Right lobe of liver (tissue), 6 donors: ENCODE data around the gene CEP250. TPM values are rescaled to one million over a fixed set of nuclear protein-coding genes. Genes with fewer than 3 reads are reported as not detected.
A peak's percentile ranks its signal among the peaks of the same experiment; 100 is the strongest.
"Not testable (repeated sequence)": the region's sequence is repeated elsewhere in the genome, so short reads cannot be mapped to it uniquely, and the experiment has no call there.

ENCODE experiments used
- ATAC-seq, 4 donors: fragments of 200-7000 bp; cut with Tn5 transposase; one replicate each; pipeline ENCODE4 v1.9.1; 2020; ENCODE audit warnings: mild to moderate bottlenecking in 4 of 4, moderate library complexity in 4 of 4
- DNase-seq, 3 donors: peaks; one replicate each; pipeline ENCODE4 v3.0.0-alpha.2; 2020
- H3K27ac ChIP-seq, 3 donors: fragments of 200-600 bp; one replicate each; pipeline ENCODE4 v1.8.0; 2022
- H3K27me3 ChIP-seq, 2 donors: fragments of 200-600 bp; one replicate each; pipeline ENCODE4 v1.8.0; 2022
- H3K36me3 ChIP-seq, 4 donors: fragments of 200-600 bp; sonication (generic) in 1 of 4; one replicate each; pipeline versions ENCODE4 v1.5.1 to v1.8.0; 2017 to 2022; ENCODE audit warnings: control low read depth in 1 of 4
- H3K4me1 ChIP-seq, 4 donors: fragments of 200-600 bp; sonication (generic) in 1 of 4; one replicate each; pipeline versions ENCODE4 v1.5.1 to v1.8.0; 2017 to 2022; ENCODE audit warnings: control low read depth in 1 of 4
- H3K4me3 ChIP-seq, 3 donors: fragments of 200-600 bp; one replicate each; pipeline ENCODE4 v1.8.0; 2022
- H3K9me3 ChIP-seq, 4 donors: fragments of 200-600 bp; sonication (generic) in 1 of 4; one replicate each; pipeline versions ENCODE4 v1.5.1 to v1.8.0; 2017 to 2022; ENCODE audit warnings: control low read depth in 1 of 4
- POLR2A ChIP-seq: fragments of 450-650 bp; IDR thresholded peaks from one replicate; pipeline ENCODE4 v1.6.1; 2017; ENCODE audit warnings: antibody characterized with exemption, mild to moderate bottlenecking
- WGBS: methylation state at CpG from one replicate; pipeline ENCODE4 v1.1.6; 2018; ENCODE audit warnings: low coverage, low lambda C conversion rate; ENCODE audit not compliant: insufficient coverage; ENCODE audit errors: missing lambda C conversion rate; 5-methylcytosine and 5-hydroxymethylcytosine counted together
- intact Hi-C, 2 donors: fragments of 100-400 bp; cut with DNase I; formaldehyde crosslinking; loops; one replicate each; pipeline versions ENCODE4 v1.11.2 to v1.14.1; 2022
- total RNA-seq, 6 experiments: library from RNA; depleted of rRNA in 2 of 6; stranded (reverse); fragments of >200 nt in 2 of 6; fragmentation: NEBNext Ultra II Directional in 3 of 6; extraction: Animal tissue kit (Norgen Biotek cat#: 25700) in 3 of 6; gene quantifications; one replicate each; pipeline versions ENCODE4 v1.1.0 to v1.2.4, GENCODE V29; 2016 to 2023
- TF ChIP-seq, protein P1 (sequence below), 4 donors: fragments of 200-600 bp in 3 of 4; fragments of 450-650 bp in 1 of 4; IDR thresholded peaks; one replicate each; pipeline versions ENCODE4 v1.5.1 to v1.8.0; 2016 to 2022; ENCODE audit warnings: antibody characterized with exemption in 4 of 4, mild to moderate bottlenecking in 2 of 4
- donor health status: DM: no; HTN: yes; CAD: no.
- donor health status: DM: no; HTN: no; CAD: no.
- donor health status: DM: no; HTN: no; CAD: no.
- donor health status: DM: no; HTN: yes; CAD: no.
- donor health status: DM: no; HTN: yes; CAD: no.

CEP250 gene
- total RNA-seq, 6 experiments from 2014 or later = 5.9 to 11.2 (median 9.0) TPM

- Histone ChIP-seq H3K27ac (no peak overlapping the region), H3K36me3 (peaks cover 0 to 14% (median 8%) of the 10 kb centered on the region in 4 donors), H3K4me1 (peaks cover 0 to 4% (median 0%) of the 10 kb centered on the region in 4 donors), H3K9me3 (no peaks in the 10 kb centered on the region), H3K27me3 (no peaks in the 10 kb centered on the region), H3K4me3 (no peak overlapping the region)
- ATAC-seq (no peak), DNase-seq (peak in 1 of 3 donors; percentile 46)
- 97% methylated on average over 15 of the region's 16 CpGs for WGBS
- intact Hi-C loops = no loop called here
- TF ChIP-seq, protein P1, sequence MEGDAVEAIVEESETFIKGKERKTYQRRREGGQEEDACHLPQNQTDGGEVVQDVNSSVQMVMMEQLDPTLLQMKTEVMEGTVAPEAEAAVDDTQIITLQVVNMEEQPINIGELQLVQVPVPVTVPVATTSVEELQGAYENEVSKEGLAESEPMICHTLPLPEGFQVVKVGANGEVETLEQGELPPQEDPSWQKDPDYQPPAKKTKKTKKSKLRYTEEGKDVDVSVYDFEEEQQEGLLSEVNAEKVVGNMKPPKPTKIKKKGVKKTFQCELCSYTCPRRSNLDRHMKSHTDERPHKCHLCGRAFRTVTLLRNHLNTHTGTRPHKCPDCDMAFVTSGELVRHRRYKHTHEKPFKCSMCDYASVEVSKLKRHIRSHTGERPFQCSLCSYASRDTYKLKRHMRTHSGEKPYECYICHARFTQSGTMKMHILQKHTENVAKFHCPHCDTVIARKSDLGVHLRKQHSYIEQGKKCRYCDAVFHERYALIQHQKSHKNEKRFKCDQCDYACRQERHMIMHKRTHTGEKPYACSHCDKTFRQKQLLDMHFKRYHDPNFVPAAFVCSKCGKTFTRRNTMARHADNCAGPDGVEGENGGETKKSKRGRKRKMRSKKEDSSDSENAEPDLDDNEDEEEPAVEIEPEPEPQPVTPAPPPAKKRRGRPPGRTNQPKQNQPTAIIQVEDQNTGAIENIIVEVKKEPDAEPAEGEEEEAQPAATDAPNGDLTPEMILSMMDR (IDR thresholded peaks at IDR 0.05) = no peak
- no peak for TF ChIP-seq POLR2A
Measured at GRCh38 chr20:35544436-35544835, 89.0 kb downstream of the CEP250 start.

DNA sequence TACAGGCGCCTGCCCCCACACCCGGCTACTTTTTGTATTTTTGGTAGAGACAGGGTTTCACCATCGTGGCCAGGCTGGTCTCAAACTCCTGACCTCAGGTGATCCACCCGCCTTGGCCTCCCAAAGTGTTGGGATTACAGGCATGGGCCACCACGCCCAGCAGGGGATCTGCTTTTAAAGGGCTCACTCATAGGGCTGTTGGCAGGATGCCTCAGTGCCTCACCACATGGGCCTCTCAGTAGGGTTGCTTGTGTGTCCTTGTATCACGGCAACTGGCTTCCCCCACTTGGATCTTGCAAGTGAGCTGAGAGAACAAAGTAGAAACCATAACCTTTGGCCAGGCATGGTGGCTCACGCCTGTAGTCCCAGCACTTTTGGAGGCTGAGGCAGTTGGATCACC lies 89.5 kb downstream of the CEP250 start:
- H3K27me3 ChIP-seq, H3K4me3 ChIP-seq, H3K27ac ChIP-seq, H3K4me1 ChIP-seq, H3K9me3 ChIP-seq, intact Hi-C loops, ATAC-seq: not testable (repeated sequence)
- H3K36me3 ChIP-seq = peaks cover 0 to 17% (median 9%) of the 10 kb centered on the region in 4 donors
- 100% methylated on average over 2 of the region's 7 CpGs for WGBS
- peak in 1 of 3 donors; percentile 37 for DNase-seq

GRCh38 chr20:35546127-35546526 lies 90.7 kb downstream of the CEP250 start:
- H3K27me3 ChIP-seq = no peaks in the 10 kb centered on the region
- TF ChIP-seq, protein P1 (IDR thresholded peaks at IDR 0.05) = no peak
- no peak for TF ChIP-seq POLR2A
- H3K4me1 ChIP-seq = peaks cover 0 to 4% (median 0%) of the 10 kb centered on the region in 4 donors
- intact Hi-C loops = no loop called here
- no peak overlapping the region for H3K4me3 ChIP-seq
- no peak for DNase-seq
- 73% methylated on average over 1 of the region's 1 CpG for WGBS
- no peak overlapping the region for H3K27ac ChIP-seq
- ATAC-seq = no peak
- H3K36me3 ChIP-seq = peaks cover 0 to 25% (median 10%) of the 10 kb centered on the region in 4 donors
- no peaks in the 10 kb centered on the region for H3K9me3 ChIP-seq

- 80% methylated on average over 2 of the region's 9 CpGs for WGBS
- ATAC-seq (no peak), DNase-seq (peak in 1 of 3 donors; percentile 17)
- H3K27me3 ChIP-seq = no peaks in the 10 kb centered on the region
- no peaks in the 10 kb centered on the region for H3K4me1 ChIP-seq
- H3K36me3 ChIP-seq = peaks cover 0 to 28% (median 10%) of the 10 kb centered on the region in 4 donors
- TF ChIP-seq, protein P1 (IDR thresholded peaks at IDR 0.05) = no peak
- intact Hi-C loops = no loop called here
- no peak overlapping the region for H3K4me3 ChIP-seq
- H3K27ac ChIP-seq = no peak overlapping the region
- H3K9me3 ChIP-seq = no peaks in the 10 kb centered on the region
Measured at GRCh38 chr20:35547329-35547728, 91.9 kb downstream of the CEP250 start.

DNA sequence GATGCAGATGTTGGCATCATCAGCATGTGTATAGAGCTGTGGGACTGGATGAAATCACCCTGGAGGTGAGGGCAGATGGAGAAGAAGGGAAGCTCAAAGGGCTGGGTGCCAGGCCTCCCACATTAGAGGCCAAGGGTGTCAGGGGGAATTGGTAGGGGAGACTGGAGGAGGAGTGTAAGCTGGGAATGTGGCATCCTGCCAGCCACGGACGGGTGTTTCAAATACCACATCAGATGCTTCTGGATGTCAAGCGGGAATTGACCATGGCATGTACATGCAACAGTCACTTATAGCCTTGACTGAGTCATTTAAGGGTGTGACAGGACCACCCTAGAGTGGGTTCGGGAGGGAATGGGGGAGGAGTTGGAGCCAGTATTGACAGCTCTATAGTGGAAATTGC lies 96.1 kb downstream of the CEP250 start:
- Histone ChIP-seq H3K4me3 (no peak overlapping the region), H3K27me3 (no peaks in the 10 kb centered on the region), H3K36me3 (peaks cover 0 to 45% (median 12%) of the 10 kb centered on the region in 4 donors), H3K27ac (no peak overlapping the region), H3K4me1 (no peaks in the 10 kb centered on the region), H3K9me3 (no peaks in the 10 kb centered on the region)
- TF ChIP-seq POLR2A = no peak
- TF ChIP-seq, protein P1 (IDR thresholded peaks at IDR 0.05) = no peak
- WGBS = 68% methylated on average over 4 of the region's 4 CpGs
- peak in 1 of 3 donors; percentile 40 for DNase-seq
- no peak for ATAC-seq
- intact Hi-C loops = no loop called here
